K562 treated with DMSO at 1 percent for 12 hours (cell line): Measurements from ENCODE around the gene ZMYND19. TPM values are rescaled to one million over a fixed set of nuclear protein-coding genes. Genes with fewer than 3 reads are reported as not detected.

Experiments used
- total RNA-seq: library from RNA; unstranded; fragments of 300-600 nt; gene quantifications from 2 replicates; pipeline ENCODE4 v1.2.3, GENCODE V29; 2022; ENCODE audit not compliant: insufficient read depth

ZMYND19 gene
- 42.7 and 44.0 TPM in 2 replicates for total RNA-seq

GRCh38 chr9:137590469-137591383, at the start of gene ZMYND19:
TSS of gene ZMYND19 (minus strand) at chr9:137590512. CDS start at chr9:137590263, 249 bp downstream.

GRCh38 chr9:137618105-137619067, 28.1 kb upstream of the ZMYND19 start, which contains the start of gene EHMT1:
TSS of gene EHMT1 (plus strand) at chr9:137619005. CDS start at chr9:137619029, 24 bp downstream.

GRCh38 chr9:137605121-137606004, 15.1 kb upstream of the ZMYND19 start, which contains the start of gene ARRDC1:
TSS of gene ARRDC1 (plus strand) at chr9:137605686. CDS start at chr9:137605718, 32 bp downstream.

DNA sequence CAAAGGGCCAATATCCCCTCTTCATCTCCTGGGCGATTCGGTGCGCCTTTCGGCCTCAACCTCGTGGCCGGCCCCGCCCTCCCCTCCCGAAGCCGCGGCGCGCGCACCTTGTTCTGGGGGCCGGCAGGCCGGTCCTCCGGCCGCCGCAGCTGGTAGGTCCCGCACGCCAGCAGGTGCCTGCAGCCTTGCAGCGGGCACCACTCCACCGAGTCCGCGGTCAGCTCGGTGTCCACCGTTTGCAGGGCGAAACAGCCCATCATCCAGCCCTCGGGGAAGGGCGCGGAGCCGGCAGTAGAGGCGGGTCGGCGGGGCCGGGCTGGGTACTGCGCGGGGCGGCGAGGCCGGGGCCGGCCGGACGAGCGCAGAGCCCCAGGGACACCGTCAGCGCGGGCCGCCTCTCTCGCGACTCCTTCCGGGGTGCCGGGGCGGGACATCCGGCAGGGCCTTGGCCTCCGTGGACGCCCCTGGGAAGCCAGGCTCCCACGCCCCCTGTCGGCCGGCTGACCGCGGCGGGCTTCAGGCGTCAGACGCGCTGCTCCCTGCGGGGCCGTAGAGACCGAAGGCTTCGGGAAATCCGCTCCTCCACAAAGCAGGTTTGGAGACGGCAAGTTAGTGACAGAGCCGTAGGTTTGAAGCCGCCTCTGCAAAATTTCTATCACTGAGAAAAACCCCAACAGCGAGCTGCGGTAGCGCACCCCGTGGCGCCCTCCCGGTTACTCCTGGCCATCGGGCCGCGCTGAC, 11.6 kb downstream of the ZMYND19 start, which contains the start of gene DPH7:
Gene DPH7 (minus strand): TSS at position 408 of the 741 bp plus-strand sequence. CDS start 148 bp downstream, at position 260.

DNA sequence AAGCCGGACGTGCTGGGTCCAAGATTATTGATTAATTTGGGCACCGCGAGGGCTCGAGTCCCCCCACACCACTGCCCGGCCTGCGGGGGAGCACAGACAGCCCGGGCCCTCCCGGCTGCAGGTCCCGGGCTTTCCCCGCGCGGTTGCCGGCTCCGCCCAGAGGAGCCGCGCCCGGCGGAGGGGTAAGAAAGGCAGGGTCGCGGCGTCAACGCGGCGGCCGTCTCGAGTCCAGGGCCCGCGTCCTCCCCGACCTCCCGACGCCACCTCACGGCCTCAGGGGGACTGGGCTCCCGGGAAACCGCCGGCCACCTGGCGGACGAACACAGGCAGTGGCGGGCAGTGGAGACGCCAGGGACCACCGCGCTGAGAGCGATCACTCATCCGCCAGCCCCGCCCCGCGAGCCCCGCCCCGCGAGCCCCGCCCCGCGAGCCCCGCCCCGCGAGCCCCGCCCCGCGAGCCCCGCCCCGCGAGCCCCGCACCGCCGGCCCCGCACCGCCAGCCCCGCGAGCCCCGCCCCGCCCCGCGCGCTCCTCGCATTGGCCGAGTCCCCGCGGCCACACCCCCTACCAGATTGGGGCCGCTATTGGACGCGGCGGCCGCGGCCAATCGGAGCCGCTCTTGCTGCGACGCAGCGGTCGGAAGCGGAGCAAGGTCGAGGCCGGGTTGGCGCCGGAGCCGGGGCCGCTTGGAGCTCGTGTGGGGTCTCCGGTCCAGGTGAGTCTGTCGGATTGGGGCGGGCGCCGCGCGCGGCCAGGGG, 38.9 kb downstream of the ZMYND19 start, which contains the start of gene MRPL41:
Gene MRPL41 (plus strand): TSS at position 616 of the 758 bp plus-strand sequence. CDS start 203 bp downstream, outside the sequence.

DNA sequence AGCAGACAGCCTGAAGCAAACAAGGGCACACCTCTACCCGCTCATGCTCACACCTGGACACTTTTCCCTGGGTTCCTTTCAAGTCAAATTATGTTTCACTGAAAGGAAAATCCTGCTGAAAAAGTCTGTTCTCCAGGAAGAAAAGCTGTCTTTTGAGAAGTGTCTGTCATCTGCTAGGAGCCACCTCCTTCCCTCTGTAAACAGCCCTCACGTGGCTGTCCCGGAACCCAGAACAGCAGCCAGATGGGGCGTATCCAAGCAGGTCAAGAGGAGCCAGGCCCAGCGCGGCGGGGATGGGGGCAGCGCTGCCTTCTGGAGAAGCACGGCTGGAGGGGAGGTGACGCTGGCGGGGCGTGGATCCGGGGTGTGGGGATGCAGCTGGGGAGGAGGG, 40.1 kb downstream of the ZMYND19 start, which contains the start of gene PNPLA7:
Gene PNPLA7 (minus strand): TSS at position 172 of the 391 bp plus-strand sequence. CDS start 205 bp downstream, outside the sequence.

Other genes starting within 250 kb of the ZMYND19 start
- gene EXD3, start 167.3 kb downstream of the ZMYND19 start, total RNA-seq = 10.2 and 10.6 TPM in 2 replicates
- 1.6 TPM in 2 replicates for gene NOXA1, start 167.1 kb downstream of the ZMYND19 start, total RNA-seq
- 0.38 TPM in 1 of 2 replicates, not detected in the other for gene ENTPD8, start 149.2 kb downstream of the ZMYND19 start, total RNA-seq
- 34.2 and 45.7 TPM in 2 replicates for gene NSMF, start 131.2 kb downstream of the ZMYND19 start, total RNA-seq
- 0.81 and 1.3 TPM in 2 replicates for gene PNPLA7, start 40.1 kb downstream of the ZMYND19 start, total RNA-seq
- 82.9 and 176 TPM in 2 replicates for gene MRPL41, start 38.6 kb downstream of the ZMYND19 start, total RNA-seq
- gene DPH7, start 11.6 kb downstream of the ZMYND19 start, total RNA-seq = 28.5 and 40.4 TPM in 2 replicates
- 43.1 and 49.9 TPM in 2 replicates for gene ARRDC1, start 15.2 kb upstream of the ZMYND19 start, total RNA-seq
- gene EHMT1, start 28.5 kb upstream of the ZMYND19 start, total RNA-seq = 35.9 and 58.9 TPM in 2 replicates